ENCODE data around the gene RNF123. TPM values are rescaled to one million over a fixed set of nuclear protein-coding genes. Genes with fewer than 3 reads are reported as not detected.

RNF123 gene
- total RNA-seq, 2 experiments from 2014 or later: 20.3 to 21.5 TPM

DNA sequence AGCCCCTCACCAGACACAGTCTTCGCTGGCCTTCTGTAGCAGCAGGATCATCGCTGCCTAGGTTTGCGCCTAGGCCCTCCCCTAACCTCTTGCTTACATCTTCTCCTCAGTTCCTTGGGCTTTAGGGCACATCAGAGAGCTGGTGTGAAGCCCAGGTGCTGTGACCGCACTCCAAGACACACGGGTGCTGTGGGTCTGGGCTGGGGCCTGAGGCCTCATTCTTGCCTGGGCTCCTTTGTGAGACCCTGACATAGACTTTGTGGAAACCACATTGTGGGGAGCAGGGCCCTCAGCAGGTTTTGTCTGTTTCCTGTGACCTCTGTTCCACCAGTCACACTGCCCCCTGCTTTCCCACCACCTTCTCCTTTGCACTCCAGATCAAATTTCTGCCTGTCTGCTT lies 22.1 kb downstream of the RNF123 start:
- DNase-seq: no peak
- no peak overlapping the region for H3K4me3 Mint-ChIP-seq

DNA sequence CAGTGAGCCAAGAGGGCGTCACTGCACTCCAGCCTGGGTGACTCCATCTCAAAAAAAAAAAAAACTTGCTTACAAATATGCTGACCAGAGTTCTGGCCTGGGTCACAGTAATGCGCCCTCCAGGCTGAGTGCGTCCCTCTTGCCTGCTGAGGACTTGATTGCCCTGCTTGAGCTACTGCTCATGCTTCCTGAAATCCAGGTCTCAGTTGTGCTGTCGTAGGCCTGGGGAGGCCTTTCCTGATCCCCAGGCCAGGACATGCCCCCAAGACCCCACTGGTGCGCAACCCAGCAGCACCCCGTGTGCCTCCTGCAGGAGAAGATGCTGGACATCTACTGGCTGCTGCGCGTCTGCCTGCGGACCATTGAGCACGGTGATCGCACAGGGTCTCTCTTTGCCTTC lies 22.8 kb downstream of the RNF123 start:
- no peak overlapping the region for H3K27ac Mint-ChIP-seq
- DNase-seq: no peak
- H3K4me1 Mint-ChIP-seq (ENCODE audit: low read depth): no peaks in the 10 kb centered on the region
- H3K4me3 Mint-ChIP-seq: no peak overlapping the region
- H3K27me3 Mint-ChIP-seq (ENCODE audit: low read depth): no peaks in the 10 kb centered on the region
- H3K9me3 Mint-ChIP-seq: no peaks in the 10 kb centered on the region
- no peaks in the 10 kb centered on the region for H3K36me3 Mint-ChIP-seq (ENCODE audit: low read depth)
- CTCF ChIA-PET: interaction anchor here (0.8 to 1.1 kb wide), 2 partner anchors 11 to 172 kb away, joined by 3 to 4 read pairs; no protein-coding TSS in a partner anchor
- intact Hi-C loops (cut with micrococcal nuclease): no loop called here

More for the DNA sequence above, 22.1 kb downstream of the RNF123 start:
- no peaks in the 10 kb centered on the region for H3K9me3 Mint-ChIP-seq
- no peaks in the 10 kb centered on the region for H3K4me1 Mint-ChIP-seq (ENCODE audit: low read depth)
- H3K36me3 Mint-ChIP-seq (ENCODE audit: low read depth): no peaks in the 10 kb centered on the region
- H3K27me3 Mint-ChIP-seq (ENCODE audit: low read depth): no peaks in the 10 kb centered on the region
- CTCF ChIA-PET: no interaction called here
- no peak overlapping the region for H3K27ac Mint-ChIP-seq
- intact Hi-C loops (cut with micrococcal nuclease): no loop called here

DNA sequence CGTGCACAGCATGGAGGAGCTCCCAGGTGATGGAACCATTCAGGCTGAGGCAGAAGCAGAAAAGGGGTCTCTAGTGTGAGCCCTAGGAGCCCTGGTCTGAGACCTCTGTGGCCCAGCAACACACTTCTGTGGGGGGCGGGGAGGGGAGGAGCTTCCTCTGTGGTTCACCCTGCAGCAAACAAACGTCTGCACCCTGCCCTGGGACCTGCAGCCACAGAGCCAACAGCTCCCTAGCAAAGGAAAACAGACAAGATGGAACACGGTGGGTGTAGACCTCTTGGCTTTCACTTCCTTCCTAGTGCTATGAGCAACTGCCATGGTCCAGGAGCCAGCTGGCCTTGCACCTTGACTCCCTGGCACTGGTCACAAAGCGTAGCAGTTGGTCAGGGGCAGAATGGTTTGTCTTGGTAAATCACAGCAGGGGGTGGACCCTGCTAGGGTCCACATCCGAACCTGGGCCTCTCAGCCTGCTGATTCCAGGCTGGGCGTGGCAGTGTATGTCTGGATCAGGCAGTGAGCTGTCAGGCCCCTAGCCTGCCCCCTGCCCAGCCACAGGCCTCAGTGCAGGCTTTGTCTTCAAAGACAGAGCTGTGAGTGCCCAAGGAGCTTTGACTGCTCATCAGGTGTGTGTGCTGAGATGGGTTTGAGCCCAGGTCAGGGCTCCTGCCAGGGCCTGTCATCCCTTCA lies 23.4 kb downstream of the RNF123 start:
- H3K27ac Mint-ChIP-seq: no peak overlapping the region
- intact Hi-C loops (cut with micrococcal nuclease): no loop called here
- H3K9me3 Mint-ChIP-seq: no peaks in the 10 kb centered on the region
- no peak for DNase-seq
- no peaks in the 10 kb centered on the region for H3K4me1 Mint-ChIP-seq (ENCODE audit: low read depth)
- CTCF ChIA-PET: interaction anchor here (0.8 to 1.1 kb wide), 2 partner anchors 12 to 173 kb away, joined by 3 to 4 read pairs; no protein-coding TSS in a partner anchor
- H3K4me3 Mint-ChIP-seq: no peak overlapping the region
- H3K27me3 Mint-ChIP-seq (ENCODE audit: low read depth): no peaks in the 10 kb centered on the region
- no peaks in the 10 kb centered on the region for H3K36me3 Mint-ChIP-seq (ENCODE audit: low read depth)

DNA sequence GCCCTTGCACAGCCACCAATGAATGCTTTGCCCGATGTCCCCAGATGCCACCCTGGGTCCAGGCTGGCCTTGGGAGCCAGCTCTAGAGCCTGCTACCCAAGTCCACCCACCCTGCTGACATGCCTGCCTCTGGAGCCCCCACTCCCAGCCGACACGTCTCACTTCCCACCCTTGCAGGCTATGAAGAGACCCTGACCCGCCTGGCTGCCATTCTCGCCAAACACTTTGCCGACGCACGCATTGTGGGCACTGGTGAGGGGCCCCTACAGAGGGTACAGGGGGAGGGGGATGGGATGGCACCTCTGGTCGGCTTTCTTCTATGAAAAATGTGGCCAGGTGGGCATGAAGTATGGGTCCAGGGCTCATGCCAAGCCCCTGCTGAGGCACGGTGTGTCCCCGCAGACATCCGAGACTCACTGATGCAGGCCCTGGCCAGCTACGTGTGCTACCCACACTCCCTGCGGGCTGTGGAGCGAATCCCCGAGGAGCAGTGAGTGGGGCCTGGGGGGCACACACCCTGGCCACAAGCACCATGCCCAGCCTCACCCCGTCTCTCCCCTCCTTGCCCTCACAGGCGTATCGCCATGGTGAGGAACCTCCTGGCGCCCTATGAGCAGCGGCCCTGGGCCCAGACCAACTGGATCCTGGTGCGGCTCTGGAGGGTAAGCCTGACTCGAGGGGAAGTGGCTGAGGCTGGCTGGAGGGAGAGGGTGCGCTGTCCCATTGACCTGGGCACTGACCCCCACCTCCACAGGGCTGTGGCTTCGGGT lies 24.2 kb downstream of the RNF123 start:
- H3K36me3 Mint-ChIP-seq (ENCODE audit: low read depth): no peaks in the 10 kb centered on the region
- DNase-seq: no peak
- H3K9me3 Mint-ChIP-seq: no peaks in the 10 kb centered on the region
- no peak overlapping the region for H3K4me3 Mint-ChIP-seq
- peaks cover 2% of the 10 kb centered on the region for H3K4me1 Mint-ChIP-seq (ENCODE audit: low read depth)
- H3K27me3 Mint-ChIP-seq (ENCODE audit: low read depth): no peaks in the 10 kb centered on the region
- H3K27ac Mint-ChIP-seq: no peak overlapping the region
- intact Hi-C loops (cut with micrococcal nuclease): no loop called here
- CTCF ChIA-PET: no interaction called here

DNA sequence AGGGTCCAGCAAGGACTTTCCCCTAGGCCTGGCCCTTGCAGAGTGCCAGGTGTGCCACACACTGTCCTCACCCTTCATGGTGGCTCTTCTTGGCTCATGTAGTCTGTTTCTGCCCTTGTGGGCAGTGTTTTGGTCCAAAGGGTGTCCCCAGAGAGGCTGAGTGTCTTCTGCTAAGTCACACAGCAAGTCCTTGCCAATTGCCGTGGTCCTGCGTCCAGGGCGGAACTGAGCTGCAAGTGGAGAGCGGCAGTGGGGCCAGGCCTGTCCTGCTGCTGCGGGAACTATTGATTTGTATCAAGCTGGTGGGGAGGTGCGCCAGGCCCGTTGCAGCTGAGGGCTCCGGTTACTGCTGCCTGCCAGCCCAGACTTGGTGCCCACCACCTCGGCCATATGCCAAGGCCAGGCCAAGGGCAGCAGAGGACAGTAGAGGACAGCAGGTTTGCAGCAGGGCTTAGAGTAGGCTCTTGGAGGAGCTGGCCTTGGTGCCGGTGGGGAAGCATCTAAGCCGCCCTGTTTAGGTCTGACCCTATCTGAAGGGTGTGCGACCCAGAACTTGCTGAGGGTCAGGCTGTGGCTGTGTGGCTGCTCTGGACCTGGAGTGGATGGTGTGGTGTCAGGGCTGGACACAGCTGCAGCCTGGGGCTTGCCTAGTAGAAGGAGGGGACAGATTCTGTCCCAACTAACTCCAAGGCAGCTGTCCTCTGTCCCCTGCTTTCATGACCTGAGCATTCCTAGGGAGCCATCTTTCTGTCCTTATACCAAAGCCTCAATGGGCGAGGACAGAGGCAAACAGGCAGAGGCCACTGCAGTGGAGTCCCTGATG lies 25.6 kb downstream of the RNF123 start:
- H3K27me3 Mint-ChIP-seq (ENCODE audit: low read depth): no peaks in the 10 kb centered on the region

DNA sequence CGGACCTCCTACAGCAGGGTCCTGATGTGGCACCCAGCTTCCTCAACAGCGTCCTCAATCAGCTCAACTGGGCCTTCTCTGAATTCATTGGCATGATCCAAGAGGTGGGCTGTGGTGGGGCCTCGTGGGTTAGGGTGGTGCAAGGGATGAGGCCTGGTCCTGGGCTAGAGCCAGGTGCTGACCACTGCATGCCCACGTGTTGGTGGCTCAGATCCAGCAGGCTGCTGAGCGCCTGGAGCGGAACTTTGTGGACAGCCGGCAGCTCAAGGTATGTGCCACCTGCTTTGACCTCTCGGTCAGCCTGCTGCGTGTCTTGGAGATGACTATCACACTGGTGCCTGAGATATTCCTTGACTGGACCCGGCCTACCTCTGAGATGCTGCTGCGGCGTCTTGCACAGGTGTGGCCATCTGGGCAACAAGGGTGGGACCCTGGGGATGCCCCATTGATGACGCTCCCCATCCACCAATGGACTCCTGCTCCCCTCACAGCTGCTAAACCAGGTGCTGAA lies 26.3 kb downstream of the RNF123 start:
- CTCF ChIA-PET: interaction anchor here (0.5 to 0.7 kb wide), 2 partner anchors 35 to 123 kb away, joined by 3 read pairs; no protein-coding TSS in a partner anchor

More for the DNA sequence above, 25.6 kb downstream of the RNF123 start:
- Mint-ChIP-seq H3K4me1 (ENCODE audit: low read depth) (peaks cover 13% of the 10 kb centered on the region), H3K36me3 (ENCODE audit: low read depth) (no peaks in the 10 kb centered on the region), H3K27ac (no peak overlapping the region), H3K4me3 (no peak overlapping the region), H3K9me3 (no peaks in the 10 kb centered on the region)
- DNase-seq: no peak
- CTCF ChIA-PET: interaction anchor here (0.7 kb wide), 1 partner anchor 124 kb away, joined by 3 read pairs; no protein-coding TSS in a partner anchor
- intact Hi-C loops (cut with micrococcal nuclease): no loop called here

DNA sequence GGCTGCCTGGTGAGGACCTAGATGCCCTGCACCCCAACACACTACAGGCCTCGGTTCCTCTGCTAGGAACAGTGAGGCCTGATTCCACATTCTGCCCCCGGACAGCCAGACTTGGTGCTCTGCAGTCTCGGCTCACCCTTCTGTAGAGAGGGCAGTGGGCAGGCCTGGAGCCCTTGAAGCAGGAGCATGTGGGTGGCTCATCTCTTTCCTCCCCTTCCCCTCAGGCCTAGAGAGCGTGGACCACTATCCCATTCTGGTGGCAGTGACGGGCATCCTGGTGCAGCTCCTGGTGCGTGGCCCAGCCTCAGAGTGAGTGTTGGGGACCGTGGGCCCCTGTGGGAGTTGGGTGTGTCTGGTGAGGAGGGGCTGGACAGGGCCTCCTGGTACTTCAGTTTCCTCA lies 26.8 kb downstream of the RNF123 start:
- intact Hi-C loops (cut with micrococcal nuclease): no loop called here
- CTCF ChIA-PET: interaction anchor here (0.5 kb wide), 1 partner anchor 35 kb away, joined by 3 read pairs; no protein-coding TSS in a partner anchor
- H3K4me1 Mint-ChIP-seq (ENCODE audit: low read depth): peaks cover 20% of the 10 kb centered on the region
- no peak overlapping the region for H3K27ac Mint-ChIP-seq
- H3K36me3 Mint-ChIP-seq (ENCODE audit: low read depth): no peaks in the 10 kb centered on the region
- no peak for DNase-seq
- no peaks in the 10 kb centered on the region for H3K27me3 Mint-ChIP-seq (ENCODE audit: low read depth)
- H3K4me3 Mint-ChIP-seq: no peak overlapping the region
- no peaks in the 10 kb centered on the region for H3K9me3 Mint-ChIP-seq

More for the DNA sequence above, 26.3 kb downstream of the RNF123 start:
- peaks cover 15% of the 10 kb centered on the region for H3K4me1 Mint-ChIP-seq (ENCODE audit: low read depth)
- no peak overlapping the region for H3K4me3 Mint-ChIP-seq
- no peaks in the 10 kb centered on the region for H3K27me3 Mint-ChIP-seq (ENCODE audit: low read depth)
- no peaks in the 10 kb centered on the region for H3K36me3 Mint-ChIP-seq (ENCODE audit: low read depth)
- no peaks in the 10 kb centered on the region for H3K9me3 Mint-ChIP-seq
- intact Hi-C loops (cut with micrococcal nuclease): no loop called here
- H3K27ac Mint-ChIP-seq: no peak overlapping the region
- DNase-seq: no peak

DNA sequence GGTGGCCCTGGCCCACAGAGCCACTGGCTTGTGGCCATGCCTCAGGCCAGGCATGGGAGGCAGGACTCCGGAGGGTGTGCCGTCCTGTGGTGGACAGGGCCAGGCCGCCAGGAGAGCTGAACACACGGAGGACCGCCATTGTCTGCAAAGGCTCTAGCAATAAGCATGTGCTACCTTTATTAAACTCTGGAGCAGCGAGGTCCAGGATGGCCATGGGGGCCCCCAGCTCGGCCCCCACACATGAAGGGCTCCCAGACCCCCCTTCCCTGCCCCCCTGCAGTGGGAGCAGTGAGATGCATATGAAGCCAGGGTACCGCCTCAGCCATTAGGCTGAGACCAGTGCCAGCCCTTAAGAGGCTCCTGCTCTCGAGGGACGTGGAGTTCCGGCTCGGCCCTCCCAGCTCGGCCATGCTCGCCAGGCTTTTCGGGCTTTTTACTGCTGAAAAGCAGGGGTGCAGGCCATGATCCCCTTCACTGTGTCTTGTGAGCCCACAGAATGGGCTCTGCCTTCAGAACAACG lies 27.4 kb downstream of the RNF123 start:
- Mint-ChIP-seq H3K27ac (no peak overlapping the region), H3K36me3 (ENCODE audit: low read depth) (no peaks in the 10 kb centered on the region), H3K27me3 (ENCODE audit: low read depth) (no peaks in the 10 kb centered on the region), H3K4me3 (no peak overlapping the region), H3K9me3 (no peaks in the 10 kb centered on the region), H3K4me1 (ENCODE audit: low read depth) (peaks cover 21% of the 10 kb centered on the region)
- intact Hi-C loops (cut with micrococcal nuclease): no loop called here
- DNase-seq: no peak
- CTCF ChIA-PET: no interaction called here

DNA sequence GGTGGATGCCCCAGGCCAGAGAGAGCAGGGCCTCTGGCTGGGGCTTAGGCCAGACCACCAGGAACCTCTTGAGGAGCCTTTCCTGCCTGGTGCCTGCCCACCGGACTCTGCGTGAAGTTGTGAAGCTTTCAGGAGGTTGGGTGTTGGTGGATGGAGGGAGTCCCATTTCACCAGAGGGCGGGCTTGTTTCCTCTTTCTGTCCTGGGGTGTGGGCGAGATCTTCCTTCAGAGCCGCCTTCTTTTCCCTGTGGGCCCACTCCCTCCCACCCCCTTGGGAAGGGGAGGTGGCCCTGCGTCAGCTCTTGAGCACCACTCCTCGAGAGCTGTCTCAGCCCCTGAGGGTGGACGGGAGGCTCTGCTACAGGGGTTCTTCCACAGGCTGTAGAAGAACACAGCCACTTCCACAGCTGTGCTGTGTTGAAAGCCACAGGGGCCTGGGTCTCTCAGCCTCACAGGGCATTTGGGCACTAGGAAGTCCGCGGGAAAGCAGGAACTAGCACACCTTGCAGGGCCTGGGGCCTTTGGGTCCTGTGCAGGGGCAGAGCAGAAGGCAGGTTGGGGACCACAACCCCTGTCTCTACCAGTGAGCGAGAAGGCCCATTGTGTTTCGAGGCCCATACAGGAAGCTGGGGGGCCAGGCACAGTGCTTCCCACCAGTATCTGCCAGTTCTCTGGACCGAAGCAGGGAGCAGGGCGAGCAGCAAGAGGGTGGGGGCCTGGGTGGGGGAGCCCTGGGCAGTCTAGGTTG lies 28.0 kb downstream of the RNF123 start:
- intact Hi-C loops (cut with micrococcal nuclease): no loop called here
- CTCF ChIA-PET: no interaction called here
- no peaks in the 10 kb centered on the region for H3K27me3 Mint-ChIP-seq (ENCODE audit: low read depth)
- H3K27ac Mint-ChIP-seq: no peak overlapping the region
- H3K4me3 Mint-ChIP-seq: no peak overlapping the region
- DNase-seq: no peak
- H3K9me3 Mint-ChIP-seq: no peaks in the 10 kb centered on the region
- H3K36me3 Mint-ChIP-seq (ENCODE audit: low read depth): peaks cover 3% of the 10 kb centered on the region
- peaks cover 23% of the 10 kb centered on the region for H3K4me1 Mint-ChIP-seq (ENCODE audit: low read depth)

DNA sequence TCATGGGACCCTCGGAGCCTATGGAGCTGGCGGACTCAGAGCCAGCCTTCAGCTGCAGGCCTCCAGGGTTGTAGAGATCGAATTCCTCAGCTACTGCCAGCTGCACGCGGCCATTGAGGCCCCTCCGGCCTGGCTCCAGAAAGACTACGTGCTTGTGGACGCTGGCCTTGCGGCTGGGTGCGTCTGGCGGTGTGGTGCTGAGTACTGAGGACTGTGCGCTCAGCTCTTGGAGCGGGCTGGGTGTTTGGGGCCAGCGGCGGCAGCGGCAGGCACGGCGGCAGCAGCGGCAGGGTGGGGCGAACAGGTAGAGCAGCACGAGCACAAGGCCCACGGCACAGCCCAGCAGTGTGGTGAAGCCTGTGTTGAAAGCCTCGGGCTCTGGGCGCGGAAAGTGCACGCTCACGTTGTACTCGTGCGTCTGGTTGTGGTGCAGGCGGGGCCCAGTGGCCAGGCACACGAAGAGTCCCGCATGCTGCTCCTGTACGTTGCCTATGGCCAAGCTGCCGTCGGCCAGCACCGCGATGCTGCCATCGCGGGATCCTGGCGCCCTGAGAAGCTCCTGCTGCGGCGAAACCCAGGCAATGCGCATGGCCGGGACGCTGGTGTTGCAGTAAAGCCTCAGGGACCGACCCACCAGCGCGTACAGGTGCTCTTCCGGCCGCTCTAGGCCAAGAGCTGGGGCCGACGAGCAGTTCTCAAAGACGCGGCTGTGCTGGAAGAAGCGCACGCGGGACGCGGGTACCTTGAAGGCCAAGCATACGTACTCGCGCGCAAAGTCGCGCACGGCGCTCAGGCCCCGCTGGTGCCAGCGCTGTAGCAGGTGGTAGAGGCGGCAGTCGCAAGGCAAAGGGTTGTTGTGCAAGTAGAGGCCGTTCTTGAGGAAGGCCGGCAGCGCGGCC lies 28.9 kb downstream of the RNF123 start:
- DNase-seq: no peak
- peaks cover 30% of the 10 kb centered on the region for H3K4me1 Mint-ChIP-seq (ENCODE audit: low read depth)
- no peaks in the 10 kb centered on the region for H3K27me3 Mint-ChIP-seq (ENCODE audit: low read depth)
- no peaks in the 10 kb centered on the region for H3K9me3 Mint-ChIP-seq
- intact Hi-C loops (cut with micrococcal nuclease): loop anchor here (2.0 kb wide), 1 partner anchor 187 kb away; no protein-coding TSS in a partner anchor
- H3K4me3 Mint-ChIP-seq: peak overlapping the region; percentile 76
- H3K36me3 Mint-ChIP-seq (ENCODE audit: low read depth): peaks cover 7% of the 10 kb centered on the region
- CTCF ChIA-PET: interaction anchor here (0.5 to 2.5 kb wide), 4 partner anchors 64 to 188 kb away, joined by 3 to 7 read pairs (median 4); no protein-coding TSS in a partner anchor
- H3K27ac Mint-ChIP-seq: no peak overlapping the region
